Mesendoderm (in vitro differentiated cells): Measurements from ENCODE around the gene ANLN.

ENCODE experiments used
- DNase-seq: peaks from one replicate; pipeline ENCODE4 v3.0.0; 2013
- H2AK5ac ChIP-seq: 2 replicates; pipeline ENCODE4 v1.6.1; 2013; ENCODE audit warnings: low read length, inconsistent platforms
- H2BK120ac ChIP-seq: 2 replicates; pipeline ENCODE4 v1.6.1; 2013; ENCODE audit warnings: low read depth, mild to moderate bottlenecking, low read length, moderate library complexity, mixed read lengths
- H2BK15ac ChIP-seq: replicated peaks from 2 replicates; pipeline ENCODE4 v1.6.1; 2013; ENCODE audit warnings: low read depth, mild to moderate bottlenecking, moderate library complexity
- H2BK5ac ChIP-seq: 2 replicates; pipeline ENCODE4 v1.6.1; 2013; ENCODE audit warnings: low read length, inconsistent platforms
- H3K18ac ChIP-seq: 2 replicates; pipeline ENCODE4 v1.6.1; 2013; ENCODE audit warnings: mild to moderate bottlenecking, low read length, mixed read lengths
- H3K23ac ChIP-seq: one replicate; pipeline ENCODE4 v1.6.1; 2013; ENCODE audit warnings: low read length
- H3K27ac ChIP-seq: 2 replicates; pipeline ENCODE4 v1.5.1; 2013; ENCODE audit warnings: low read depth, mild to moderate bottlenecking, inconsistent platforms, low read length, moderate library complexity
- H3K27me3 ChIP-seq: 2 replicates; pipeline ENCODE4 v1.6.1; 2013; ENCODE audit warnings: low read length, control low read depth, mild to moderate bottlenecking, inconsistent platforms; ENCODE audit not compliant: insufficient read depth, poor library complexity
- H3K36me3 ChIP-seq: 2 replicates; pipeline ENCODE4 v1.6.1; 2013; ENCODE audit warnings: low read length, inconsistent platforms; ENCODE audit not compliant: control insufficient read depth, insufficient read depth
- H3K4ac ChIP-seq: one replicate; pipeline ENCODE4 v1.6.1; 2013; ENCODE audit warnings: low read depth, mild to moderate bottlenecking, low read length, moderate library complexity
- H3K4me1 ChIP-seq: 2 replicates; pipeline ENCODE4 v1.6.1; 2013; ENCODE audit warnings: low read depth, low read length, inconsistent platforms; ENCODE audit not compliant: control insufficient read depth
- H3K4me2 ChIP-seq: 2 replicates; pipeline ENCODE4 v1.6.1; 2013; ENCODE audit warnings: low read length
- H3K4me3 ChIP-seq: 2 replicates; pipeline ENCODE4 v1.5.1; 2013; ENCODE audit warnings: mild to moderate bottlenecking, low read length
- H3K56ac ChIP-seq: one replicate; pipeline ENCODE4 v1.6.1; 2013; ENCODE audit warnings: low read length
- H3K79me1 ChIP-seq: 2 replicates; pipeline ENCODE4 v1.6.1; 2013; ENCODE audit warnings: low read length, inconsistent platforms
- H3K79me2 ChIP-seq: 2 replicates; pipeline ENCODE4 v1.6.1; 2013; ENCODE audit warnings: mild to moderate bottlenecking, low read length; ENCODE audit not compliant: control insufficient read depth, insufficient read depth
- H3K9ac ChIP-seq: 2 replicates; pipeline ENCODE4 v1.6.1; 2013; ENCODE audit warnings: low read length, inconsistent platforms
- H4K5ac ChIP-seq: one replicate; pipeline ENCODE4 v1.6.1; 2013; ENCODE audit warnings: low read length
- H4K8ac ChIP-seq: one replicate; pipeline ENCODE4 v1.6.1; 2013; ENCODE audit warnings: low read depth, mild to moderate bottlenecking, control low read depth, low read length, moderate library complexity
- WGBS: extraction: QIAGEN DNeasy Blood & Tissue Kit; methylation state at CpG from one replicate; pipeline ENCODE4 v1.1.7; 2013; ENCODE audit warnings: low lambda C conversion rate, missing lambda C conversion rate; ENCODE audit not compliant: insufficient coverage; ENCODE audit errors: extremely low coverage; 5-methylcytosine and 5-hydroxymethylcytosine counted together

Gene ANLN

DNA sequence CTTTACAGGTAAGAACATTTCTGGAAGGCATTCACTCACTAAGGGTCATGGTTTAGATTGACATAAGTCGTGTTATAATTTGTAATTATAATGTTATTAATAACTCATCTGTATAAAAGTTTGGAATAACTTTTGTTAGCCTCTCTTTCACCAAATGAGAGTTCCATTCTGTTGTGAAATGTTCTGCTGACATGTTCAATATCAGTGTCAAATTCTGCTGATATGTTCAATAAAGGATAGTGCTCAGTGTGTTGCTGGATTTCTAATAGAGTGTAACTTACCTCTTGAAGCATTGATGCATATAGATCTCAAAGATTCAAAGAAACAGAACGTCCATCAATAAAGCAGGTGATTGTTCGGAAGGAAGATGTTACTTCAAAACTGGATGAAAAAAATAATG lies 30.6 kb downstream of the ANLN start:
- H3K79me2 ChIP-seq = no peaks in the 10 kb centered on the region
- WGBS = no CpG with 5 or more reads among the region's 3 CpGs
- no peak overlapping the region for H3K56ac ChIP-seq
- H3K27me3 ChIP-seq = no peaks in the 10 kb centered on the region
- H2BK5ac ChIP-seq = no peak overlapping the region
- H3K4me1 ChIP-seq = no peaks in the 10 kb centered on the region
- no peak overlapping the region for H3K4ac ChIP-seq
- H3K27ac ChIP-seq = no peak overlapping the region
- no peak for DNase-seq
- peaks cover 4% of the 10 kb centered on the region for H3K36me3 ChIP-seq
- no peak overlapping the region for H4K8ac ChIP-seq
- H3K4me3 ChIP-seq = no peak overlapping the region
- no peak overlapping the region for H2BK120ac ChIP-seq
- H3K79me1 ChIP-seq = no peaks in the 10 kb centered on the region
- no peak overlapping the region for H3K18ac ChIP-seq
- H3K9ac ChIP-seq = no peak overlapping the region
- no peak overlapping the region for H4K5ac ChIP-seq
- H3K23ac ChIP-seq = no peak overlapping the region
- H2AK5ac ChIP-seq = no peak overlapping the region
- H3K4me2 ChIP-seq = no peak overlapping the region
- H2BK15ac ChIP-seq = no peak overlapping the region

DNA sequence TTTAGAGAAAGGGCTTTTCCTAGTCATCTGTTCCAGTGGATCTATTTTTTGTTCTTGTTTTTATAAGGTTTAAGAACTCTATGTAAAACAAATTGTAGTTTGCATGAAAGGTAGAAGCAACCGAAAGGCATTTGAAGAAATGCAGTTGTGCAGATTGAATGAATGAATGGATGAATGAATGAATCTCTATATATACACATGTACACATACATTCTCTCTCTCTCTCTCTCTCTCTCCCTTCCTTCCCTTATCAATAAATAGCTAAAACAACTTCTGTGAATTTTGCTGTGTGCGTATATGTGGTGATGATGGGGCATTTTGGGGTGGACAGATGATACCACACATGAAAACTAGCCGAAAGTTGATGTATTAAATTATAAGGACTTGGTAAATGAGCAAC lies 32.4 kb downstream of the ANLN start:
- Histone ChIP-seq H3K4me1 (no peaks in the 10 kb centered on the region), H3K23ac (no peak overlapping the region), H3K4me3 (no peak overlapping the region), H4K8ac (no peak overlapping the region), H4K5ac (no peak overlapping the region), H2BK15ac (no peak overlapping the region), H3K9ac (no peak overlapping the region), H2AK5ac (no peak overlapping the region), H3K18ac (no peak overlapping the region), H2BK5ac (no peak overlapping the region), H3K27ac (no peak overlapping the region), H3K79me2 (no peaks in the 10 kb centered on the region), H3K27me3 (no peaks in the 10 kb centered on the region), H3K4ac (no peak overlapping the region), H3K56ac (no peak overlapping the region), H3K4me2 (no peak overlapping the region), H3K79me1 (no peaks in the 10 kb centered on the region), H2BK120ac (no peak overlapping the region), H3K36me3 (peaks cover 4% of the 10 kb centered on the region)
- WGBS = no CpG with 5 or more reads among the region's 3 CpGs
- no peak for DNase-seq

DNA sequence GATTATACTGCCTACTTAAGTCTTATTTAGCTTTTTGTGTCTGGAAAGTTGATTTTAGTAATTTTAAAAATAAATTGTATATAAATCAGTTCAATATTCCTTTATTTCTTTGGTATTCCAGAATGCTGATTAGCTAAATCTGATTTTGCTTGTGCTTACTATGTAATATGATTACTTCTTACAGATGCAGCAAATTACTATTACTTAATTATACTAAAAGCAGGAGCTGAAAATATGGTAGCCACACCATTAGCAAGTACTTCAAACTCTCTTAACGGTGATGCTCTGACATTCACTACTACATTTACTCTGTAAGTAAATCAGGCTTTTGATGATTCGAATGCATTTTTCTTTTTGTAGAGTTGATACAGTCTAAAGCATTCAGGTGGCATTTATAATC lies 34.0 kb downstream of the ANLN start:
- Histone ChIP-seq H4K8ac (no peak overlapping the region), H3K4me2 (no peak overlapping the region), H3K4ac (no peak overlapping the region), H2BK5ac (no peak overlapping the region), H3K23ac (no peak overlapping the region), H3K4me1 (no peaks in the 10 kb centered on the region), H3K79me1 (no peaks in the 10 kb centered on the region), H4K5ac (no peak overlapping the region), H2BK15ac (no peak overlapping the region), H3K36me3 (peaks cover 4% of the 10 kb centered on the region), H2AK5ac (no peak overlapping the region), H2BK120ac (no peak overlapping the region), H3K4me3 (no peak overlapping the region), H3K56ac (no peak overlapping the region), H3K18ac (no peak overlapping the region), H3K9ac (no peak overlapping the region), H3K27me3 (no peaks in the 10 kb centered on the region), H3K27ac (no peak overlapping the region), H3K79me2 (no peaks in the 10 kb centered on the region)
- no peak for DNase-seq
- no CpG with 5 or more reads among the region's 2 CpGs for WGBS

DNA sequence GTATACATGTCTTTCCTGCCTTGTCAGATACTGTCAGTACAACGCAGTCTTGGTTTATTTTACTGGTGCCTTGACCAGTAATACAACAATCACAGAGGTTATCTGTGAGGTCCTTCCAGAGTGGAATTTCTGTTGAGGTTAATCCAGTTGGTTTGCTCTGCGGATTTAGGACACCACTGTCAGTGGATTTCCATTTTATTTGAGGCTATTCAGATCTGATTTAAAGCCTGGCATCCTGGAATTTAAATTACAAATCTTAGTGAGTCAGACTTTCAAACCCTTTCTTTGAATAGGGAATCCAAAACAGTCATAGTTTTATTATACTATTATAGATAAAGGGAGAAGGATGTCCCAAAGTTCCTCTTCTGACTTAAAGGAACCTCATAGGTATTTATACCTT lies 40.5 kb downstream of the ANLN start:
- Histone ChIP-seq H3K79me1 (no peaks in the 10 kb centered on the region), H3K4me2 (no peak overlapping the region), H3K4me3 (no peak overlapping the region), H3K4ac (no peak overlapping the region), H3K27me3 (no peaks in the 10 kb centered on the region), H3K23ac (no peak overlapping the region), H4K8ac (no peak overlapping the region), H3K56ac (no peak overlapping the region), H3K36me3 (no peaks in the 10 kb centered on the region), H3K79me2 (no peaks in the 10 kb centered on the region), H3K18ac (no peak overlapping the region), H2AK5ac (no peak overlapping the region), H2BK5ac (no peak overlapping the region), H3K4me1 (no peaks in the 10 kb centered on the region), H4K5ac (no peak overlapping the region), H3K9ac (no peak overlapping the region), H2BK15ac (no peak overlapping the region), H3K27ac (no peak overlapping the region), H2BK120ac (no peak overlapping the region)
- WGBS = no CpG with 5 or more reads among the region's 2 CpGs
- no peak for DNase-seq

DNA sequence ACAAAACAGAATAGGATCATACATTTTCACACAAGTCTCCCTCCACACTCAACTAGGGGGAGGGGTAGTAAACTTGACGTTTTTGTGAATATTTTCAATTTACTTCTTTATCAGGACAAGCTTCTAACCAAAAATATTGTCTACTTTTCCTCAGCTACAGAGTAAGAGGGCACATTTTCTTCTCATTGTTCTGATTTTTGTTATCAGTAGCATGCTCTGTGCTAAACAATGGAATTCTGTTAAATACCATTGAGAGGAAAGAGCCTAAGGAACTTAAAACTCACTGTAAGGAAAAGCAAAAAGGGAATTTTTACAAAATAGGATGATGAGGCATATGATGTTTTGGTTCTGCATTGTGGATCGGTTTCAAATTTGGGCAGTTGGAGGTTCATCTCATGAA lies 41.2 kb downstream of the ANLN start:
- H3K4me2 ChIP-seq = no peak overlapping the region
- no peak overlapping the region for H3K18ac ChIP-seq
- no peak overlapping the region for H3K23ac ChIP-seq
- H3K79me1 ChIP-seq = no peaks in the 10 kb centered on the region
- H4K5ac ChIP-seq = no peak overlapping the region
- no peak overlapping the region for H2BK15ac ChIP-seq
- no peaks in the 10 kb centered on the region for H3K27me3 ChIP-seq
- no peaks in the 10 kb centered on the region for H3K4me1 ChIP-seq
- no peaks in the 10 kb centered on the region for H3K36me3 ChIP-seq
- no peak overlapping the region for H2BK120ac ChIP-seq
- no peak overlapping the region for H3K9ac ChIP-seq
- H4K8ac ChIP-seq = no peak overlapping the region
- no peak overlapping the region for H3K56ac ChIP-seq
- H3K79me2 ChIP-seq = no peaks in the 10 kb centered on the region
- DNase-seq = peak; percentile 27
- no CpG with 5 or more reads among the region's 2 CpGs for WGBS
- H3K27ac ChIP-seq = no peak overlapping the region
- H2BK5ac ChIP-seq = no peak overlapping the region
- H2AK5ac ChIP-seq = no peak overlapping the region
- no peak overlapping the region for H3K4ac ChIP-seq
- no peak overlapping the region for H3K4me3 ChIP-seq

DNA sequence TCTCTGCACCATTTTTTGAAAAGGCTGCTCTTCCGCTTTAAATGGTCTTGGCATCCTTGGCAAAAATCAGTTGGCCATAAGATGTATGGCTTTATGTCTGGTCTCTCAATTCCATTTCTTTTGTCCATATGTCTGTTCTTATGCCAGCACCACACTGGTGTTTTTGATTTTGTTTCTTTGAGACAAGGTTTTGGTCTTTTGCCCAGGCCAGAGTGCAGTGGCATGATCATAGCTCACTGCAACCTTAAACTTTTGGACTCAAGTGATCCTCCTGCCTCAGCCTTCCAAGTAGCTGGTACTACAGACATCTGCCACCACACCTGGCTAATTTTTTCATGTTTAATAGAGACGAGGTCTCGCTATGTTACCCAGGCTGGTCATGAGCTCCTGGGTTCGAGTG lies 48.5 kb downstream of the ANLN start:
- H3K4ac ChIP-seq = no peak overlapping the region

More for the DNA sequence above, 48.5 kb downstream of the ANLN start:
- DNase-seq = no peak
- Histone ChIP-seq H2BK120ac (no peak overlapping the region), H3K27me3 (no peaks in the 10 kb centered on the region), H3K56ac (no peak overlapping the region), H3K23ac (no peak overlapping the region), H2BK15ac (no peak overlapping the region), H3K79me2 (no peaks in the 10 kb centered on the region), H3K9ac (no peak overlapping the region), H3K18ac (no peak overlapping the region), H4K5ac (no peak overlapping the region), H3K4me3 (no peak overlapping the region), H3K4me1 (no peaks in the 10 kb centered on the region), H3K36me3 (peaks cover 2% of the 10 kb centered on the region), H3K4me2 (no peak overlapping the region), H4K8ac (no peak overlapping the region), H3K27ac (no peak overlapping the region), H2BK5ac (no peak overlapping the region), H3K79me1 (no peaks in the 10 kb centered on the region), H2AK5ac (no peak overlapping the region)
- WGBS = no CpG with 5 or more reads among the region's 4 CpGs
